ENCODE data around the gene TCF25.

TCF25 gene

GRCh38 chr16:89945654-89946053, 72.3 kb downstream of the TCF25 start:
- Histone ChIP-seq H3K27me3 (peaks cover 75% of the 10 kb centered on the region), H3K4me1 (ENCODE audit: control insufficient read depth in 1 of 2, insufficient read depth in 1 of 2, low read depth in 1 of 2, low read length in 1 of 2) (peaks cover 16 to 26% of the 10 kb centered on the region in 2 experiments), H3K36me3 (no peaks in the 10 kb centered on the region), H3K4me3 (ENCODE audit: low read depth in 1 of 2, low read length in 1 of 2) (no peak overlapping the region), H3K27ac (no peak overlapping the region), H3K9me3 (no peaks in the 10 kb centered on the region)
- no peak for TF ChIP-seq CTCF (IDR thresholded peaks at IDR 0.05)

GRCh38 chr16:89946515-89946914, 73.1 kb downstream of the TCF25 start:
- Histone ChIP-seq H3K36me3 (no peaks in the 10 kb centered on the region), H3K27ac (no peak overlapping the region), H3K4me1 (ENCODE audit: control insufficient read depth in 1 of 2, insufficient read depth in 1 of 2, low read depth in 1 of 2, low read length in 1 of 2) (peaks cover 16 to 29% of the 10 kb centered on the region in 2 experiments), H3K27me3 (peaks cover 69% of the 10 kb centered on the region), H3K4me3 (ENCODE audit: low read depth in 1 of 2, low read length in 1 of 2) (no peak overlapping the region), H3K9me3 (no peaks in the 10 kb centered on the region)
- TF ChIP-seq CTCF (IDR thresholded peaks at IDR 0.05): no peak

- TF ChIP-seq CTCF (IDR thresholded peaks at IDR 0.05): no peak
- Histone ChIP-seq H3K27ac (peak overlapping the region; percentile 72), H3K4me1 (ENCODE audit: control insufficient read depth in 1 of 2, insufficient read depth in 1 of 2, low read depth in 1 of 2, low read length in 1 of 2) (peaks cover 16 to 39% of the 10 kb centered on the region in 2 experiments), H3K36me3 (peaks cover 2% of the 10 kb centered on the region), H3K4me3 (ENCODE audit: low read depth in 1 of 2, low read length in 1 of 2) (peak overlapping the region; percentile 60 to 83), H3K27me3 (peaks cover 42% of the 10 kb centered on the region), H3K9me3 (no peaks in the 10 kb centered on the region)
Observed at GRCh38 chr16:89949121-89949742, 75.8 kb downstream of the TCF25 start.

- H3K27ac ChIP-seq: peak overlapping the region; percentile 72
- H3K9me3 ChIP-seq: no peaks in the 10 kb centered on the region
- peak overlapping the region; percentile 60 to 83 for H3K4me3 ChIP-seq (ENCODE audit: low read depth in 1 of 2, low read length in 1 of 2)
- TF ChIP-seq CTCF (IDR thresholded peaks at IDR 0.05): no peak
- peaks cover 16 to 43% of the 10 kb centered on the region in 2 experiments for H3K4me1 ChIP-seq (ENCODE audit: control insufficient read depth in 1 of 2, insufficient read depth in 1 of 2, low read depth in 1 of 2, low read length in 1 of 2)
- H3K27me3 ChIP-seq: peaks cover 37% of the 10 kb centered on the region
- H3K36me3 ChIP-seq: peaks cover 7% of the 10 kb centered on the region
Observed at GRCh38 chr16:89949756-89950155, 76.4 kb downstream of the TCF25 start.

- H3K27me3 ChIP-seq: peaks cover 20% of the 10 kb centered on the region
- H3K36me3 ChIP-seq: peaks cover 17% of the 10 kb centered on the region
- H3K27ac ChIP-seq: no peak overlapping the region
- H3K9me3 ChIP-seq: no peaks in the 10 kb centered on the region
- H3K4me3 ChIP-seq (ENCODE audit: low read depth in 1 of 2, low read length in 1 of 2): no peak overlapping the region
- peaks cover 29 to 59% of the 10 kb centered on the region in 2 experiments for H3K4me1 ChIP-seq (ENCODE audit: control insufficient read depth in 1 of 2, insufficient read depth in 1 of 2, low read depth in 1 of 2, low read length in 1 of 2)
- no peak for TF ChIP-seq CTCF (IDR thresholded peaks at IDR 0.05)
Observed at GRCh38 chr16:89951509-89951908, 78.1 kb downstream of the TCF25 start.

Measured in neutrophil (primary cell).